ENCODE measurements around the gene OAS2.

Gene OAS2

GRCh38 chr12:112964067-112964670 is 14.2 kb upstream of the OAS2 start:
- TF ChIP-seq CTCF (conservative IDR thresholded peaks at IDR 0.05; ENCODE audit: control insufficient read depth, insufficient read depth, low read depth, low read length) = no peak
- H3K4me3 ChIP-seq (ENCODE audit: control insufficient read depth, low read depth, low read length) = no peak overlapping the region
- no peak for DNase-seq (ENCODE audit: low read depth)

DNA sequence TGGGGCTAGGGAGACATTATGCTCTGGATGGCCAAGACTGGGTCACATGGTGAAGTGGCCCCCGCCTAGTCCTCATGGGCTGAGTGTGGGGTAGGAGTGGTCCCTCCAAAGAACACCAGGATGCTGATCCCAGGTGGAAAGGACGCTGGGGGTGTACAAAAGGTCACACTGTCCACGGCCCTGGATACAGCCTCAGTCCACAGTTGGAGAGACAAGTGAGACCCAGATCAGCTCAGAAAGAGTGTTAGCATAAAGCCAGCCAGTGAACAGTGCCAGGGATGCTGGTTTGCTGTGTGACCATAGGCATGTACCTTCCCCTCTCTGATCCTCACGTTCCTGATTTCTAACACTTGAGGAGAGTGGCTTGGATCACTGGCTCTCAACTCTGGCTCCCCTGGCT is 13.4 kb upstream of the OAS2 start:
- no peak for DNase-seq (ENCODE audit: low read depth)
- TF ChIP-seq CTCF (conservative IDR thresholded peaks at IDR 0.05; ENCODE audit: control insufficient read depth, insufficient read depth, low read depth, low read length) = no peak
- H3K4me3 ChIP-seq (ENCODE audit: control insufficient read depth, low read depth, low read length) = no peak overlapping the region

GRCh38 chr12:112965643-112966042 is 12.7 kb upstream of the OAS2 start:
- no peak overlapping the region for H3K4me3 ChIP-seq (ENCODE audit: control insufficient read depth, low read depth, low read length)
- DNase-seq (ENCODE audit: low read depth) = no peak
- no peak for TF ChIP-seq CTCF (conservative IDR thresholded peaks at IDR 0.05; ENCODE audit: control insufficient read depth, insufficient read depth, low read depth, low read length)

DNA sequence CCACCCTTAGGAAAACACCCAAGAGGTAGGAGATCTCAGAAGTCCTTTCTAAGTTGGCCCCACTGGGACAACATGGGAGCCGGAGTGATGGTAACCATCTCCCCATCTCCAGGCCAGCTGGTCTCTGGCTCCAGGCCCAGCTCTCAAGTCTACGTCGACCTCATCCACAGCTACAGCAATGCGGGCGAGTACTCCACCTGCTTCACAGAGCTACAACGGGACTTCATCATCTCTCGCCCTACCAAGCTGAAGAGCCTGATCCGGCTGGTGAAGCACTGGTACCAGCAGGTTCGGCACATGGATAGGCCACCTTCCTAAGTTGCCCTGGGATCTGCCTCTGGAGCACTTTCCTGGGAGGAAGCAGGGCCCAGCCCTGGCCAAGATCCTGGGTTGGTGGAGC is 11.0 kb upstream of the OAS2 start:
- TF ChIP-seq CTCF (conservative IDR thresholded peaks at IDR 0.05; ENCODE audit: control insufficient read depth, insufficient read depth, low read depth, low read length) = no peak
- DNase-seq (ENCODE audit: low read depth) = no peak
- no peak overlapping the region for H3K4me3 ChIP-seq (ENCODE audit: control insufficient read depth, low read depth, low read length)

DNA sequence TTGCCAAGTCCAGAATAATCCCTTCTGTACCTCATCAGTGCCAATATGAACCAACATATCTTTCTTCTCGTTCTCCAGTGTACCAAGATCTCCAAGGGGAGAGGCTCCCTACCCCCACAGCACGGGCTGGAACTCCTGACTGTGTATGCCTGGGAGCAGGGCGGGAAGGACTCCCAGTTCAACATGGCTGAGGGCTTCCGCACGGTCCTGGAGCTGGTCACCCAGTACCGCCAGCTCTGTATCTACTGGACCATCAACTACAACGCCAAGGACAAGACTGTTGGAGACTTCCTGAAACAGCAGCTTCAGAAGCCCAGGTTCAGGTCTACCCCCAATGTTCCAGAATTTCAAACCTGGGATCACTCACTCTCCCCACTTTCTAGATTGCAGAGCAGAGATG is 10.5 kb upstream of the OAS2 start:
- DNase-seq (ENCODE audit: low read depth) = no peak
- H3K4me3 ChIP-seq (ENCODE audit: control insufficient read depth, low read depth, low read length) = no peak overlapping the region
- no peak for TF ChIP-seq CTCF (conservative IDR thresholded peaks at IDR 0.05; ENCODE audit: control insufficient read depth, insufficient read depth, low read depth, low read length)

GRCh38 chr12:112969547-112970306 is 8.6 kb upstream of the OAS2 start:
- DNase-seq (ENCODE audit: low read depth) = no peak
- no peak for TF ChIP-seq CTCF (conservative IDR thresholded peaks at IDR 0.05; ENCODE audit: control insufficient read depth, insufficient read depth, low read depth, low read length)
- H3K4me3 ChIP-seq (ENCODE audit: control insufficient read depth, low read depth, low read length) = no peak overlapping the region
